Common myeloid progenitor, CD34-positive (primary cell): ENCODE measurements around the gene RAB27B.

Source experiments
- CTCF ChIA-PET: fragments of 350-600 bp; sonication (Branson Sonifier 250); formaldehyde crosslinking; loops from one replicate; lab custom pipeline; 2021; ENCODE audit warnings: antibody characterized with exemption; lab: Charles Lee
- POLR2A ChIA-PET: fragments of 350-600 bp; sonication (Branson Sonifier 250); formaldehyde crosslinking; loops from one replicate; lab custom pipeline; 2021; ENCODE audit warnings: antibody characterized with exemption; lab: Charles Lee
- DNase-seq, 3 donors: peaks; one replicate each; pipeline versions ENCODE4 v3.0.0 to v3.0.0-alpha.2; 2013
- H3K27ac ChIP-seq, 2 experiments: 1 replicate in 1 of 2; 2 replicates in 1 of 2; pipeline ENCODE4 v1.7.0; 2013; ENCODE audit warnings: inconsistent platforms in 2 of 2, low read length in 2 of 2, mild to moderate bottlenecking in 2 of 2, low read depth in 1 of 2, moderate library complexity in 1 of 2; ENCODE audit not compliant: severe bottlenecking in 2 of 2, insufficient read depth in 1 of 2, poor library complexity in 1 of 2
- H3K27me3 ChIP-seq, 5 experiments: replicated peaks in 2 of 5; 1 replicate in 3 of 5; 2 replicates in 2 of 5; pipeline versions ENCODE4 v1.6.1 to v1.7.0; 2013; ENCODE audit warnings: low read length in 4 of 5, mild to moderate bottlenecking in 2 of 5, moderate library complexity in 2 of 5, inconsistent platforms in 1 of 5; ENCODE audit not compliant: insufficient read depth in 5 of 5, control insufficient read depth in 4 of 5
- H3K36me3 ChIP-seq, 4 experiments: 1 replicate in 2 of 4; 2 replicates in 2 of 4; pipeline versions ENCODE4 v1.6.1 to v1.7.0; 2013; ENCODE audit warnings: low read length in 3 of 4, control low read depth in 1 of 4, mild to moderate bottlenecking in 1 of 4; ENCODE audit not compliant: control insufficient read depth in 4 of 4, insufficient read depth in 4 of 4
- H3K4me1 ChIP-seq, 4 experiments: 1 replicate in 3 of 4; 2 replicates in 1 of 4; pipeline versions ENCODE4 v1.6.1 to v1.7.1; 2013; ENCODE audit warnings: low read length in 3 of 4, mild to moderate bottlenecking in 3 of 4, control low read depth in 1 of 4, inconsistent platforms in 1 of 4, moderate library complexity in 1 of 4; ENCODE audit not compliant: control insufficient read depth in 4 of 4, insufficient read depth in 4 of 4; ENCODE audit errors: control extremely low read depth in 1 of 4
- H3K4me3 ChIP-seq, 7 experiments: 1 replicate in 4 of 7; 2 replicates in 3 of 7; pipeline versions ENCODE4 v1.5.1 to v1.7.0; 2013; ENCODE audit warnings: mild to moderate bottlenecking in 7 of 7, low read length in 6 of 7, moderate library complexity in 6 of 7, inconsistent platforms in 2 of 7, low read depth in 2 of 7, control low read depth in 1 of 7; ENCODE audit not compliant: insufficient read depth in 4 of 7, control insufficient read depth in 1 of 7; ENCODE audit errors: extremely low read depth in 1 of 7
- H3K9me3 ChIP-seq, 5 experiments: 1 replicate in 4 of 5; 2 replicates in 1 of 5; pipeline versions ENCODE4 v1.6.1 to v1.7.1; 2013; ENCODE audit warnings: low read length in 4 of 5, mild to moderate bottlenecking in 2 of 5, inconsistent platforms in 1 of 5, low read depth in 1 of 5, moderate library complexity in 1 of 5; ENCODE audit not compliant: control insufficient read depth in 4 of 5, insufficient read depth in 2 of 5; ENCODE audit errors: control extremely low read depth in 1 of 5
- WGBS: methylation state at CpG from one replicate; pipeline ENCODE4 v1.1.5; 2013; ENCODE audit not compliant: insufficient coverage; 5-methylcytosine and 5-hydroxymethylcytosine counted together

The RAB27B gene

DNA sequence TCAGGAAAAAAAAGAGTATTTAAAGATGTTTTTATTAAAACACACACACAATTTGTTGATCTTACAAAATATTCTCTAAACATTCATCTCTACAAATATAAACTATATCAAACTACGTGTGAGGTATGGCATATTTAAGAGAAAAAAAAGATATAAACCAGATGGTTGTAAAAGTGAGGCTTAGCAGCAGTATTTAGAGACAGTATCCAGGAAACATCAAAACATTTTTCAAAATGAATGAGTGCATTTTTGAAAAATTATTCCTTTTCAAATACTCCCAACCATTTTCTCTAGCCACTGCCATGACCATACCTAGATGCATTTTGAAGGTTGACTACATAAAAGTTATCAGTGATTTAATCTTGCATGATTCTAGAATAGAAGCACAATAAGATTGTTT, 38.2 kb upstream of the RAB27B start:
- Histone ChIP-seq H3K27ac (no peak overlapping the region), H3K9me3 (no peaks in the 10 kb centered on the region), H3K4me3 (no peak overlapping the region), H3K4me1 (peaks cover 0 to 11% (median 8%) of the 10 kb centered on the region in 4 experiments), H3K27me3 (no peaks in the 10 kb centered on the region), H3K36me3 (no peaks in the 10 kb centered on the region)
- ChIA-PET POLR2A (no interaction called here), CTCF (no interaction called here)
- no CpG with 5 or more reads among the region's 1 CpG for WGBS
- no peak for DNase-seq

DNA sequence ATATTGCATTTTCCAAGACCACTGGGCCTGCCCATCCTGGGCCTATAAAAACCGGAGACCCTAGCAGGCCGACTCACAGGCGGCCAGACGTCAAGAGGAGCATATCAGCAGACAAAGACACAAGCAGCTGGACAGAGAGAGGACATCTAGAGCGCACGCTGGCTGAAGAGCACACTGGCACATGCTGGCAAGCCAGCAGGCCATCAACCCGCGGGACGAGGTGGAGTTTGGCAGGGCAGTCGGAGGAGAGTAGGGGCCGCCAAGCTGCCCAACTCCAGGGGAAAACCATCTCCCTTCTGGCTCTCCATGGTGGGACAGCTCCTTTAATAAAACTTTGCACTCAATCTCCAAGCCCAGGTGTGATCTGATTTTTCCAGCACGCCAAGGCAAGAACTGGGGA, 36.6 kb upstream of the RAB27B start:
- no peaks in the 10 kb centered on the region for H3K36me3 ChIP-seq
- H3K27me3 ChIP-seq = no peaks in the 10 kb centered on the region
- 98% methylated on average over 12 of the region's 12 CpGs for WGBS
- ChIA-PET POLR2A (no interaction called here), CTCF (no interaction called here)
- no peaks in the 10 kb centered on the region for H3K9me3 ChIP-seq
- no peak overlapping the region for H3K4me3 ChIP-seq
- H3K27ac ChIP-seq = no peak overlapping the region
- no peak for DNase-seq
- peaks cover 0 to 13% (median 8%) of the 10 kb centered on the region in 4 experiments for H3K4me1 ChIP-seq

DNA sequence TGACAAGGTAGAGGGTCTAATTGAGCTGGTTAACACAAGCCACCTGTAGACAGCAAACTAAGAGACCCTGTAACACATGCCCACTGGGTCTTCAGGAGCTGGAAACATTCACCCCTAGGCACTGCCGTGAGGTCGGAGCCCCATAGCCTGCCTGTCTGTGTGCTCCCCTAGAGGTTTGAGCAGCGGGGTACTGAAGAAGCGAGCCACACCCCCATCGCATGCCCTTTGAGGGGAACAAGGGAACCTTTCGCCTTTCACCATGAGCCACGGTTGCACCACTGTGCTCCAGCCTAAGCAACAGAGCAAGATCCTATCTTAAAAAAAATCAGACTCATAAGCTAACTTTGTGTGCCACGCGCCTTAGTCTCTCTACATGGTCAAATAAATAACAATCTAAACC, 36.2 kb upstream of the RAB27B start:
- DNase-seq = no peak
- H3K36me3 ChIP-seq = no peaks in the 10 kb centered on the region
- ChIA-PET CTCF (no interaction called here), POLR2A (no interaction called here)
- no peaks in the 10 kb centered on the region for H3K27me3 ChIP-seq
- 95% methylated on average over 7 of the region's 9 CpGs for WGBS
- H3K9me3 ChIP-seq = no peaks in the 10 kb centered on the region
- H3K4me1 ChIP-seq = peaks cover 0 to 12% (median 6%) of the 10 kb centered on the region in 4 experiments
- no peak overlapping the region for H3K27ac ChIP-seq
- H3K4me3 ChIP-seq = no peak overlapping the region

DNA sequence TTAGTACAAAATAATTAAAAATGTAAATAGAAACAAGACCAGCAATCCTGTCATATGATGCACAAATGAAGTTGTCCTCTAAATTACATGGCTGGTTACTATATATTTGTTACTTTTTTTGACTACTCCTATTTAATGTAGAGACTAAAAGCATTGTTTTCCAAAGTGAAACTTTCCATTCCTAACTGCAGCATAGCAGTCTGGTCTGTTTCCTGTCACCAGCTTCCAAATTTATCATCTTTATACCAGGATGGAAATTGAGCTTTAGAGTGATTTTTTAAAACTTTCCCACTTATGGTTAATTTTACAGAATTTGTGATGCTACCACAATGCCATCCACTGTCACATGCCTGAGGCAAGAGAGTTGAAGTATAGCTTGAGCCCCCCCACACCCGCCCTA, 33.5 kb upstream of the RAB27B start:
- CTCF ChIA-PET = interaction anchor here (1.2 to 1.3 kb wide), 3 partner anchors 54 to 155 kb away, joined by 3 read pairs; no protein-coding TSS in a partner anchor
- DNase-seq = no peak
- Histone ChIP-seq H3K27ac (no peak overlapping the region), H3K36me3 (no peaks in the 10 kb centered on the region), H3K4me3 (no peak overlapping the region), H3K4me1 (peaks cover 0 to 6% (median 0%) of the 10 kb centered on the region in 4 experiments), H3K9me3 (no peaks in the 10 kb centered on the region), H3K27me3 (no peaks in the 10 kb centered on the region)
- POLR2A ChIA-PET = interaction anchor here (0.5 kb wide), 1 partner anchor 11 kb away, joined by 3 read pairs; no protein-coding TSS in a partner anchor
- WGBS = 100% methylated on average over 1 of the region's 1 CpG

DNA sequence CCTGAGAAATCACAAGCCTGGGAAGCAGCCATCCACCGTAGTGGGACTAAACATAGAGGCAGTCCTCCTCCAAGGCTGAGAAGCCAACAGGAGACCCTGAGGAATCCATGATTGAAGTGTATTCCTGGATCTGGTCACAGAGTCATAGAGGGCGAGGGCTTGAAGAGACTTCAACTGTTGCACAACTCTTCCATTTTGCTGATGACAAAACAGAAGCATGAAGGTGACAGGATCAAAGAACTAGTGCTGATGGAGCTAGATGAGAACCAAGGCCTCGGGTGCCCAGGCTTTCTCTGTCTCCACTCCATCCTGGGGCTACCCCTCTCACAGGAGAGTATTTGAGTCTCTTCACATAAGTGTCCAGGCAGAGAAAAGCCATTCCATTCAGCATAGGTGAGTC, 30.1 kb upstream of the RAB27B start:
- Histone ChIP-seq H3K4me3 (peak overlapping the region in 1 of 7 experiments; percentile 7), H3K36me3 (no peaks in the 10 kb centered on the region), H3K27me3 (no peaks in the 10 kb centered on the region), H3K27ac (no peak overlapping the region), H3K9me3 (no peaks in the 10 kb centered on the region), H3K4me1 (peaks cover 0 to 6% (median 0%) of the 10 kb centered on the region in 4 experiments)
- DNase-seq = no peak
- WGBS = 100% methylated on average over 3 of the region's 3 CpGs
- ChIA-PET CTCF (no interaction called here), POLR2A (no interaction called here)

DNA sequence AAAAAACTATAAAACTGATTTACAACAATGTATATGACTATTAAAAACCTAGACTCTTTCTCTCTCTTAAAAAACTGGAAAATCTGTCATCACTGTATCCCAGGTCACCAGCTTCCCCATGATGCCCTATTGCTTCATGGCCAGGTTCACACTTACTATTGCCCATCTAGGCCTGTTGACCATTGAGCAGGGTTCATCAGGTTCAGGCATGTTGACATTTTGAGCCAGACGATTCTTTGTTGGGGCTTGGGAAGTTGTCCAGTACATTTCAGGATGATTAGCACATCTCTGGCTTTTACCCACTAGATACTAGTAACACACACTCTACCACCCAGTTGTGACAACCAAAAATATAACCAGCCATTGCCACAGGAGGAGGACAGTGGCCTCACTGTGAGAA, 26.9 kb upstream of the RAB27B start:
- DNase-seq = no peak
- Histone ChIP-seq H3K4me1 (peaks cover 3 to 20% (median 12%) of the 10 kb centered on the region in 4 experiments), H3K36me3 (no peaks in the 10 kb centered on the region), H3K27me3 (no peaks in the 10 kb centered on the region), H3K27ac (no peak overlapping the region), H3K9me3 (no peaks in the 10 kb centered on the region), H3K4me3 (no peak overlapping the region)
- CTCF ChIA-PET = no interaction called here
- no CpG with 5 or more reads among the region's 1 CpG for WGBS
- POLR2A ChIA-PET = no interaction called here

DNA sequence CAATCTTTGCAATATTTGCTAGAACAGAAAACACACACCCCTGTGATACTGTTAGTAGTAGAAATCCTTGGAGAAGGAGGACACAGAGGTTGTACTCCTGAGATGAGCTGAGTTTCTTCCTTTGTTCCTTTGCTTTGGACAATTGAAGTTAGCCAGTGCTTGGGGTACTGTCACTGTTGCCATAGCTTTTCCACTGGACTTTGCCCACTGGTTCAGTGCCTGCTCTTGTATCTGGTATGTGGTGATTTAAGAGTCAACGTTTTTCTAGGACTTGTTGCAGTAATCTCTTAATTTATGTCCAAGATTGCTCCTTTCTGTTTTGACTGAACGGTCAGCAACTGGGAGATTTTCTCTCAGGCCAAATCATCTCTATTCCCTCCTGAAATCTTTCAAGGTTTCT, 26.1 kb upstream of the RAB27B start:
- no peaks in the 10 kb centered on the region for H3K9me3 ChIP-seq
- no peak overlapping the region for H3K4me3 ChIP-seq
- H3K36me3 ChIP-seq = no peaks in the 10 kb centered on the region
- 86% methylated on average over 2 of the region's 2 CpGs for WGBS
- H3K27me3 ChIP-seq = no peaks in the 10 kb centered on the region
- peaks cover 3 to 26% (median 15%) of the 10 kb centered on the region in 4 experiments for H3K4me1 ChIP-seq
- no peak overlapping the region for H3K27ac ChIP-seq
- DNase-seq = no peak
- ChIA-PET POLR2A (no interaction called here), CTCF (no interaction called here)
